Peyer's patch (tissue), 4 donors: ENCODE data around the gene NALCN. TPM values are rescaled to one million over a fixed set of nuclear protein-coding genes. Genes with fewer than 3 reads are reported as not detected.

Source experiments
- DNase-seq, 3 donors: peaks; one replicate each; pipeline ENCODE4 v3.0.0-alpha.2; 2017 to 2019
- H3K27ac ChIP-seq, 4 donors: fragments of 200-600 bp; sonication (generic); one replicate each; pipeline ENCODE4 v1.5.1; 2016 to 2019
- H3K27me3 ChIP-seq, 2 donors: fragments of 200-600 bp; sonication (generic); one replicate each; pipeline ENCODE4 v1.5.1; 2019
- H3K36me3 ChIP-seq, 3 donors: fragments of 200-600 bp; sonication (generic); one replicate each; pipeline ENCODE4 v1.5.1; 2016 to 2019
- H3K4me1 ChIP-seq, 4 donors: fragments of 200-600 bp; sonication (generic); one replicate each; pipeline ENCODE4 v1.5.1; 2016 to 2019
- H3K4me3 ChIP-seq, 4 donors: fragments of 200-600 bp; sonication (generic); 1 replicate in 3 of 4; 2 replicates in 1 of 4; pipeline ENCODE4 v1.5.1; 2016 to 2019; ENCODE audit warnings: mild to moderate bottlenecking in 1 of 4
- H3K9me3 ChIP-seq, 4 donors: fragments of 200-600 bp; sonication (generic); one replicate each; pipeline ENCODE4 v1.5.1; 2016 to 2019; ENCODE audit warnings: mild to moderate bottlenecking in 1 of 4
- CTCF ChIP-seq, 6 experiments: fragments of 450-650 bp in 4 of 6; fragments of 200-600 bp in 2 of 6; sonication (generic) in 1 of 6; IDR thresholded peaks; one replicate each; pipeline ENCODE4 v1.5.1; 2017 to 2019; ENCODE audit warnings: antibody characterized with exemption in 6 of 6, mild to moderate bottlenecking in 3 of 6, moderate library complexity in 1 of 6
- POLR2A ChIP-seq, 2 donors: fragments of 450-650 bp; IDR thresholded peaks; one replicate each; pipeline ENCODE4 v1.5.1; 2017; ENCODE audit warnings: antibody characterized with exemption in 2 of 2, mild to moderate bottlenecking in 2 of 2, moderate library complexity in 2 of 2
- total RNA-seq, 4 donors: library from RNA; depleted of rRNA; stranded (reverse); fragments of >200 nt; gene quantifications; one replicate each; pipeline ENCODE4 v1.1.0, GENCODE V29; 2016

The NALCN gene
- total RNA-seq, 4 donors from 2014 or later: 0.13 to 0.18 TPM; not detected in 2

GRCh38 chr13:101211261-101211660 lies 205.0 kb downstream of the NALCN start:
- no peaks in the 10 kb centered on the region for H3K36me3 ChIP-seq
- H3K4me3 ChIP-seq: no peak overlapping the region
- TF ChIP-seq POLR2A (IDR thresholded peaks at IDR 0.05) (no peak), CTCF (IDR thresholded peaks at IDR 0.05) (no peak)
- H3K27ac ChIP-seq: no peak overlapping the region
- no peak for DNase-seq
- no peaks in the 10 kb centered on the region for H3K9me3 ChIP-seq
- no peaks in the 10 kb centered on the region for H3K27me3 ChIP-seq
- no peaks in the 10 kb centered on the region for H3K4me1 ChIP-seq

- H3K27me3 ChIP-seq: no peaks in the 10 kb centered on the region
- no peak overlapping the region for H3K4me3 ChIP-seq
- H3K27ac ChIP-seq: no peak overlapping the region
- no peak for TF ChIP-seq CTCF (IDR thresholded peaks at IDR 0.05)
- no peak for TF ChIP-seq POLR2A (IDR thresholded peaks at IDR 0.05)
- no peaks in the 10 kb centered on the region for H3K4me1 ChIP-seq
- H3K36me3 ChIP-seq: no peaks in the 10 kb centered on the region
- H3K9me3 ChIP-seq: no peaks in the 10 kb centered on the region
- no peak for DNase-seq
Observed at GRCh38 chr13:101210774-101211173, 205.5 kb downstream of the NALCN start.

- no peak for TF ChIP-seq POLR2A (IDR thresholded peaks at IDR 0.05)
- TF ChIP-seq CTCF (IDR thresholded peaks at IDR 0.05): no peak
- Histone ChIP-seq H3K4me1 (no peaks in the 10 kb centered on the region), H3K36me3 (no peaks in the 10 kb centered on the region), H3K9me3 (no peaks in the 10 kb centered on the region), H3K27ac (no peak overlapping the region), H3K4me3 (no peak overlapping the region), H3K27me3 (no peaks in the 10 kb centered on the region)
- DNase-seq: no peak
Observed at GRCh38 chr13:101209206-101209893, 207.0 kb downstream of the NALCN start.

- TF ChIP-seq POLR2A (IDR thresholded peaks at IDR 0.05) (no peak), CTCF (IDR thresholded peaks at IDR 0.05) (no peak)
- Histone ChIP-seq H3K27ac (no peak overlapping the region), H3K36me3 (no peaks in the 10 kb centered on the region), H3K4me1 (no peaks in the 10 kb centered on the region), H3K4me3 (no peak overlapping the region), H3K9me3 (no peaks in the 10 kb centered on the region), H3K27me3 (no peaks in the 10 kb centered on the region)
- no peak for DNase-seq
Observed at GRCh38 chr13:101205408-101205807, 210.9 kb downstream of the NALCN start.

- H3K27ac ChIP-seq: no peak overlapping the region
- H3K36me3 ChIP-seq: no peaks in the 10 kb centered on the region
- TF ChIP-seq CTCF (IDR thresholded peaks at IDR 0.05) (no peak), POLR2A (IDR thresholded peaks at IDR 0.05) (no peak)
Observed at GRCh38 chr13:101204270-101205020, 211.9 kb downstream of the NALCN start.

More at GRCh38 chr13:101204270-101205020, 211.9 kb downstream of the NALCN start:
- no peak for DNase-seq
- Histone ChIP-seq H3K4me1 (no peaks in the 10 kb centered on the region), H3K9me3 (no peaks in the 10 kb centered on the region), H3K4me3 (no peak overlapping the region), H3K27me3 (no peaks in the 10 kb centered on the region)
